ENCODE measurements around the gene KCP. TPM values are rescaled to one million over a fixed set of nuclear protein-coding genes. Genes with fewer than 3 reads are reported as not detected.
"Not testable (repeated sequence)": the region's sequence is repeated elsewhere in the genome, so short reads cannot be mapped to it uniquely, and the experiment has no call there.

Gene KCP
- total and polyA plus RNA-seq, 7 experiments from 2014 or later = 0.10 to 1.6 (median 0.24) TPM; not detected in 3

DNA sequence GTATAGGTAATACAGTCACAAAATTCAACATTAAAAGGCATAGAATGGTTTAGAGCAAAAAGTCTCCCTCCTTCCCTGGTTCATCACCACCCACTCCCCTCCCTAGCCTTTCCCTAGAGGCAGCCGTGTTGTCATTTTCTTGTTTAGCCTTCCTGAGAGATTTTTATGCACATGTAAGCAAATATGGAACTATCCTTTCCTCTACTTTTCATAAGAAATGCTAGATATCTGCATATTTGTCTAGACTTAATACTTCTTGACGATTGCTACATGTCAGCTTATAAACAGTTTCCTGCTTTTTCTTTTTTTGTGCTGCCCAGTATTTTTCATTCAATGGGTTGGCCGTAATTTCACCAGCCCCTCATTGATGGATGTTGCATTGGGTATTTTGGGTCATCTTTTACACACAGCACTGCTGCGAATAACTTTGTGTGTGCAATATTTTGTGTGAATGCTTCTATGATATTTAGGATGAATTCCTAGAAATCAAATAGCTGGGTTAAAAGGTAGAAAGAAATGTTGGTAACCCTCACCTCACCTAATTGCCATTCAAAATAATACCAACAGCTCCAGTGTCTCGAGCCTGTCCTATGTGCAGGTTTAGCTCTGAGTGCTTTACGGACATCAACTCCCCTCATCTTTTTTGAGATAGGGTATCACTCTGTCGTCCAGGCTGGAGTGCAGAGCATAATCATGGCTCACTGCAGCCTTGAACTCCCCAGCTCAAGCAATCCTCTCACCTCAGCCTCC, 34.2 kb upstream of the KCP start:
- DNase-seq (no peak), ATAC-seq (no peak)
- H3K27ac Mint-ChIP-seq = no peak overlapping the region
- intact Hi-C loops (cut with micrococcal nuclease) = loop anchor here in 1 of 2 donors (5.0 kb wide), 1 partner anchor 42 kb away; no protein-coding TSS in a partner anchor
- Histone ChIP-seq H3K36me3 (ENCODE audit: control insufficient read depth in 2 of 3, insufficient read depth in 3 of 3, low read length in 3 of 3) (no peaks in the 10 kb centered on the region), H3K9me3 (ENCODE audit: control insufficient read depth in 2 of 3, low read length in 3 of 3) (no peaks in the 10 kb centered on the region), H3K27me3 (ENCODE audit: control insufficient read depth in 2 of 2, insufficient read depth in 2 of 2, low read length in 2 of 2) (no peaks in the 10 kb centered on the region), H3K4me1 (ENCODE audit: control insufficient read depth in 2 of 2, insufficient read depth in 2 of 2, low read length in 2 of 2) (no peaks in the 10 kb centered on the region), H3K4me3 (ENCODE audit: low read length) (no peak overlapping the region), H3K27ac (ENCODE audit: low read depth, low read length) (no peak overlapping the region)
- ChIA-PET CTCF (no interaction called here), POLR2A (no interaction called here)
- no peaks in the 10 kb centered on the region for H3K9me3 Mint-ChIP-seq
- H3K4me3 Mint-ChIP-seq = no peak overlapping the region
- no peaks in the 10 kb centered on the region for H3K36me3 Mint-ChIP-seq
- H3K4me1 Mint-ChIP-seq = peaks cover 5 to 19% (median 9%) of the 10 kb centered on the region in 7 donors
- peaks cover 0 to 19% (median 7%) of the 10 kb centered on the region in 5 donors for H3K27me3 Mint-ChIP-seq

DNA sequence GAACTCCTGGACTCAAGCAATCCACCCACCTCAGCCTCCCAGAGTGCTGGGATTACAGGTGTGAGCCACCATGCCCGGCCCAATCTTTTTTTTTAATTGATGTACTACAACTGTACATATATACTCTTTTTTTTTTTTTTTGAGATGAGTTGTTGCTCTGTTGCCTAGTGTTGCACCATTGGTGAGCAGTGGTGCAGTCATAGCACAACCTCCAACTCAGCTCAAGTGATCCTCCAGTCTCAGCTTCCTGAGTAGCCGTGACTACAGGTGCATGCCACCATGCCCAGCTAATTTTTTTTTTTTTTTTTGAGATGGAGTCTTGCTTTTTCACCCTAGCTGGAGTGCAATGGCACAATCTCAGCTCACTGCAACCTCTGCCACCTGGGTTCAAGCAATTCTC, 32.7 kb upstream of the KCP start:
- ATAC-seq, H3K27ac Mint-ChIP-seq: not testable (repeated sequence)

DNA sequence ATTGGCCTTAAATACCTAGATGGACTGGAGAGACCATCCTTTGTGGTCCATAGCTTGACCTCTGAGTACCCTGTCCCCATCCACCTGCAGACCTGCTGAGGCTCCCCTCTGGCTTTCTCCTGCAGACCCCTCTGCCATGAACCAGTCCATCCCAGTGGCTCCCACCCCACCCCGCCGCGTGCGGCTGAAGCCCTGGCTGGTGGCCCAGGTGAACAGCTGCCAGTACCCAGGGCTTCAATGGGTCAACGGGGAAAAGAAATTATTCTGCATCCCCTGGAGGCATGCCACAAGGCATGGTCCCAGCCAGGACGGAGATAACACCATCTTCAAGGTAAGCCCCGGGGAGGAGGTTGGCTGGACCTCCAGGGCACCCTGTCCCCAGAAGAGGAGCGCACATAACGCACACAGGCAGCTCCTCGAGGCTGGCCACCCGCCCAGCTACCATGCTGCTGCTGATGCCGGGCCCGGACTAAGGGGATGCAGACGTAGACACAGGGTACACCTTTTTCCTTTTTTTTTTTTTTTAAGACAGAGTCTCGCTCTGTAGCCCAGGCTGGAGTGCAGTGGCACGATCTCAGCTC, 31.5 kb upstream of the KCP start:
- peaks cover 14 to 34% (median 18%) of the 10 kb centered on the region in 7 donors for H3K4me1 Mint-ChIP-seq
- H3K27ac Mint-ChIP-seq = no peak overlapping the region

More for the DNA sequence above, 32.7 kb upstream of the KCP start:
- H3K4me3 ChIP-seq (ENCODE audit: low read length); H3K9me3 Mint-ChIP-seq; H3K4me1 ChIP-seq (ENCODE audit: control insufficient read depth in 2 of 2, insufficient read depth in 2 of 2, low read length in 2 of 2); H3K27me3 ChIP-seq (ENCODE audit: control insufficient read depth in 2 of 2, insufficient read depth in 2 of 2, low read length in 2 of 2); H3K36me3 ChIP-seq (ENCODE audit: control insufficient read depth in 2 of 3, insufficient read depth in 3 of 3, low read length in 3 of 3); H3K27ac ChIP-seq (ENCODE audit: low read depth, low read length); H3K4me3 Mint-ChIP-seq; intact Hi-C loops (cut with micrococcal nuclease); POLR2A ChIA-PET; DNase-seq; H3K36me3 Mint-ChIP-seq; H3K9me3 ChIP-seq (ENCODE audit: control insufficient read depth in 2 of 3, low read length in 3 of 3): not testable (repeated sequence)
- peaks cover 4 to 27% (median 11%) of the 10 kb centered on the region in 5 donors for H3K27me3 Mint-ChIP-seq
- peaks cover 10 to 29% (median 18%) of the 10 kb centered on the region in 7 donors for H3K4me1 Mint-ChIP-seq
- CTCF ChIA-PET = interaction anchor here (0.7 kb wide), 1 partner anchor 148 kb away, joined by 3 read pairs; no protein-coding TSS in a partner anchor

DNA sequence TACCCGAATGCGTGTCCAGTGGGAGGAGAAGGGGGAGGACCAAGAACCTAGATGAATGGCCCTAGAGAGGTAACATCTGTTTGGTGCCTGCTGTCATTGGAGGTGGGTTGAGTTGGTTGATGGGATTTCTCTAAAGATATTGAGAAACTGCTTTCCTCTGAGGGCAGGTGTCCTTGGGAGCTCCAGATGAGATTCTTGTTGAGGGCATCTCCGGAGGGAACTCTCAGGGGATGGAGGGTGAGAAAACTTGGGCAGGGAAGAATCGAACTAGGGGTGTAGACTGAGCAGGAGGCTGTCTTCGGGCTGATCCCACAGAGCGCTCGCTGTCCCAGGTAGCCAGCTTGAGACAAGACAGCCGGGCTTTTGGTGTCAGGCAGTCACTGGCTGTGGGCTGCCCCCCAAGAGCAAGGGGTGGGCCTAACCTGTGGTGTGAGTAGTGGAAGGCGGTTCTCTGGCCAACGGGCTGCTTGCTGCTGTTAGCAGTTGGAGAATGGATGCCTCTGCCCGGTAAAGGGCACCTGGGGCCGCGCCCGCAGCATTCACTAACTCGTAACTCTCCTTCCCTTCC, 30.9 kb upstream of the KCP start:
- H3K9me3 ChIP-seq (ENCODE audit: control insufficient read depth in 2 of 3, low read length in 3 of 3) = no peaks in the 10 kb centered on the region
- H3K27me3 ChIP-seq (ENCODE audit: control insufficient read depth in 2 of 2, insufficient read depth in 2 of 2, low read length in 2 of 2) = peaks cover 0 to 4% of the 10 kb centered on the region in 2 donors
- Mint-ChIP-seq H3K36me3 (peaks cover 0 to 5% (median 0%) of the 10 kb centered on the region in 5 donors), H3K4me1 (peaks cover 15 to 37% (median 19%) of the 10 kb centered on the region in 7 donors), H3K9me3 (peaks cover 0 to 1% (median 0%) of the 10 kb centered on the region in 11 donors), H3K27me3 (peaks cover 13 to 37% (median 18%) of the 10 kb centered on the region in 5 donors), H3K4me3 (peak overlapping the region in 2 of 10 donors; percentile 5 to 89), H3K27ac (peak overlapping the region in 3 of 9 donors; percentile 11 to 55 (median 38))
- ChIA-PET POLR2A (no interaction called here), CTCF (no interaction called here)
- no peak overlapping the region for H3K4me3 ChIP-seq (ENCODE audit: low read length)
- no peak overlapping the region for H3K27ac ChIP-seq (ENCODE audit: low read depth, low read length)
- DNase-seq = no peak
- ATAC-seq = no peak
- no peaks in the 10 kb centered on the region for H3K4me1 ChIP-seq (ENCODE audit: control insufficient read depth in 2 of 2, insufficient read depth in 2 of 2, low read length in 2 of 2)
- H3K36me3 ChIP-seq (ENCODE audit: control insufficient read depth in 2 of 3, insufficient read depth in 3 of 3, low read length in 3 of 3) = no peaks in the 10 kb centered on the region
- intact Hi-C loops (cut with micrococcal nuclease) = no loop called here

More for the DNA sequence above, 31.5 kb upstream of the KCP start:
- peaks cover 0 to 3% (median 0%) of the 10 kb centered on the region in 5 donors for H3K36me3 Mint-ChIP-seq
- peaks cover 0 to 1% (median 0%) of the 10 kb centered on the region in 11 donors for H3K9me3 Mint-ChIP-seq
- H3K27me3 Mint-ChIP-seq = peaks cover 9 to 32% (median 15%) of the 10 kb centered on the region in 5 donors
- Histone ChIP-seq H3K27ac (ENCODE audit: low read depth, low read length) (no peak overlapping the region), H3K9me3 (ENCODE audit: control insufficient read depth in 2 of 3, low read length in 3 of 3) (no peaks in the 10 kb centered on the region), H3K36me3 (ENCODE audit: control insufficient read depth in 2 of 3, insufficient read depth in 3 of 3, low read length in 3 of 3) (no peaks in the 10 kb centered on the region), H3K4me1 (ENCODE audit: control insufficient read depth in 2 of 2, insufficient read depth in 2 of 2, low read length in 2 of 2) (no peaks in the 10 kb centered on the region), H3K27me3 (ENCODE audit: control insufficient read depth in 2 of 2, insufficient read depth in 2 of 2, low read length in 2 of 2) (peaks cover 0 to 4% of the 10 kb centered on the region in 2 donors), H3K4me3 (ENCODE audit: low read length) (no peak overlapping the region)
- no peak for ATAC-seq
- POLR2A ChIA-PET = no interaction called here
- no peak for DNase-seq
- CTCF ChIA-PET = no interaction called here
- intact Hi-C loops (cut with micrococcal nuclease) = no loop called here
- no peak overlapping the region for H3K4me3 Mint-ChIP-seq

DNA sequence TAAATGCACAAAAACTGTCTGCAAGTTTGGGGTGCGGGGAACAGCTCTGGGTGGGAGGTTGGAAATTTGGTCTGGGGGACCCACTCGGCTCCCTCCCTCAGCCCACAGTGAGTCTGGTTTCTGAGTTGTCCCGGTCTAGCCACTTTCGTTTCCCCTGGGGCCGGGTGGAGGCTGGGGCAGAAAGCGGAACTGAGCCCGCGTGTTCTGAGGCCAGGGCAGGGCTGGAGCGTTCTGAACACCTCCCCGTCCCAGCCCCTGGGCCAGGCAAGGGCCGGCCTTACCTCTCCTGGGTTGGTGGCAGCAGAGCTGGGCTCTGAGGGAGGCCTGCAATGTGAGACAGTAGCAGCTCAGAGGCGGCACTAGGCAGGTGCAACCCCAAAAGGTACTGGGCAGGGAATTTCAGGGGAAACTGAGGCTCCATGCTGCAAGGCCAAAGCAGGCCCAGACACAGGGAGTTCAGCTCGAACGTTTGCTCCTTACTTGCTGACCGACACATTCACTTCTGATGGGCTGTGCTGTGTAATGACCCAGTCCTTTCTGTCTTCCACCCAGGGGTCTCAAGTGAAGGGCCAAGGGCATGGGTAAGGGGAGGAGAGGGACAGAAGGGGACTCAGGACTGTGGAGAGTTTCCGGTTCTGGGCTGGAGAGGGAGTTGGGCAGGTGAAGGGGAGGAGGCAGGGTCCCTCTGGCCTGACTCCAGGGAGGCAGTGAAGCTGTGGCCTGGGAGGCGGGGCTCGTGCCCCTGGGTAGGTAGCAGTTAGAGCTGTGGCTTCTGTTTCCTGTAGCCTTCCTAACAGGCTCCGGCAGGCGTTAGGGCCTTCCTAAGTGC, 30.2 kb upstream of the KCP start:
- ATAC-seq (peak; percentile 75), DNase-seq (no peak)
- intact Hi-C loops (cut with micrococcal nuclease) = no loop called here
- Mint-ChIP-seq H3K36me3 (peaks cover 0 to 5% (median 0%) of the 10 kb centered on the region in 5 donors), H3K9me3 (peaks cover 0 to 1% (median 0%) of the 10 kb centered on the region in 11 donors), H3K4me1 (peaks cover 15 to 37% (median 19%) of the 10 kb centered on the region in 7 donors), H3K27me3 (peaks cover 13 to 37% (median 18%) of the 10 kb centered on the region in 5 donors), H3K27ac (peak overlapping the region in 3 of 9 donors; percentile 11 to 55 (median 38)), H3K4me3 (peak overlapping the region in 7 of 10 donors; percentile 5 to 91 (median 46))
- H3K4me1 ChIP-seq (ENCODE audit: control insufficient read depth in 2 of 2, insufficient read depth in 2 of 2, low read length in 2 of 2) = no peaks in the 10 kb centered on the region
- H3K9me3 ChIP-seq (ENCODE audit: control insufficient read depth in 2 of 3, low read length in 3 of 3) = no peaks in the 10 kb centered on the region
- peaks cover 0 to 4% of the 10 kb centered on the region in 2 donors for H3K27me3 ChIP-seq (ENCODE audit: control insufficient read depth in 2 of 2, insufficient read depth in 2 of 2, low read length in 2 of 2)
- POLR2A ChIA-PET = no interaction called here
- no peak overlapping the region for H3K27ac ChIP-seq (ENCODE audit: low read depth, low read length)
- H3K36me3 ChIP-seq (ENCODE audit: control insufficient read depth in 2 of 3, insufficient read depth in 3 of 3, low read length in 3 of 3) = no peaks in the 10 kb centered on the region
- H3K4me3 ChIP-seq (ENCODE audit: low read length) = no peak overlapping the region
- CTCF ChIA-PET = interaction anchor here (0.7 to 1.0 kb wide), 2 partner anchors 18 to 63 kb away, joined by 3 read pairs; no protein-coding TSS in a partner anchor

DNA sequence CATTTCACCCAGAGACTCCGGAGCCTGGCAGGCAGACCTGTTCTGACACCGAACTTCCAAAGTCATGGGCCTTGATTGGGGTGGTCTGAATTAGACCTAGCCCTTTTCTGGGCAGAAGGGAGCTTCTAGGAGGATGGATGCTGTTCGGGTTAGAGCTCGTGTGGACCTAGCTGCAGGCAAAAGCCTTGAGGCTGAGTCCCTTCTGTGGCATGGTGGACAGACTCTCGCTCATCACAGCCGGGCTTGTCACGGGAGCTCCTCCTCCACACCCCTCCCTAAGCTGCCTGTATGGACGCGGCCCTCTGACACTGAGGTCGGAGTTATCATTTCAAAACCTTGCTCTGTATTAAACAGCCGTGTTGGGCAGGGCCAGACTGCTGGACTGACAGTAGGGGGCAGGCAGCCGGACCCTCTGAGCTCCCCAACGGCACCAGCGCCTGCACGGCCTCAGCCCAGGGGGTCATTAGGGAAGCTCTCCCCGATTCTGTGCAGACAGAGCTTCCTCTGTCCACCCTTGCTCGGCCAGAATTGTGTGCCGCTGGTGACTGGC, 29.4 kb upstream of the KCP start:
- Mint-ChIP-seq H3K27ac (peak overlapping the region in 1 of 9 donors; percentile 46), H3K4me3 (peak overlapping the region in 7 of 10 donors; percentile 13 to 91 (median 46)), H3K4me1 (peaks cover 15 to 37% (median 19%) of the 10 kb centered on the region in 7 donors), H3K9me3 (peaks cover 0 to 1% (median 0%) of the 10 kb centered on the region in 11 donors), H3K27me3 (peaks cover 13 to 37% (median 18%) of the 10 kb centered on the region in 5 donors), H3K36me3 (peaks cover 0 to 5% (median 0%) of the 10 kb centered on the region in 5 donors)
- intact Hi-C loops (cut with micrococcal nuclease) = loop anchor here in 1 of 2 donors (2.0 kb wide), 1 partner anchor 115 kb away; the partner anchor contains the start of gene TNPO3
- peaks cover 0 to 4% of the 10 kb centered on the region in 2 donors for H3K27me3 ChIP-seq (ENCODE audit: control insufficient read depth in 2 of 2, insufficient read depth in 2 of 2, low read length in 2 of 2)
- no peaks in the 10 kb centered on the region for H3K9me3 ChIP-seq (ENCODE audit: control insufficient read depth in 2 of 3, low read length in 3 of 3)
- H3K4me3 ChIP-seq (ENCODE audit: low read length) = no peak overlapping the region
- DNase-seq = no peak
- H3K27ac ChIP-seq (ENCODE audit: low read depth, low read length) = no peak overlapping the region
- POLR2A ChIA-PET = no interaction called here
- no peaks in the 10 kb centered on the region for H3K4me1 ChIP-seq (ENCODE audit: control insufficient read depth in 2 of 2, insufficient read depth in 2 of 2, low read length in 2 of 2)
- CTCF ChIA-PET = interaction anchor here (0.7 to 1.0 kb wide), 2 partner anchors 19 to 62 kb away, joined by 3 read pairs; no protein-coding TSS in a partner anchor
- no peaks in the 10 kb centered on the region for H3K36me3 ChIP-seq (ENCODE audit: control insufficient read depth in 2 of 3, insufficient read depth in 3 of 3, low read length in 3 of 3)
- ATAC-seq = peak; percentile 19

All from naive thymus-derived CD4-positive, alpha-beta T cell (primary cell).